ENCODE data around the gene EHMT1.

Gene EHMT1

DNA sequence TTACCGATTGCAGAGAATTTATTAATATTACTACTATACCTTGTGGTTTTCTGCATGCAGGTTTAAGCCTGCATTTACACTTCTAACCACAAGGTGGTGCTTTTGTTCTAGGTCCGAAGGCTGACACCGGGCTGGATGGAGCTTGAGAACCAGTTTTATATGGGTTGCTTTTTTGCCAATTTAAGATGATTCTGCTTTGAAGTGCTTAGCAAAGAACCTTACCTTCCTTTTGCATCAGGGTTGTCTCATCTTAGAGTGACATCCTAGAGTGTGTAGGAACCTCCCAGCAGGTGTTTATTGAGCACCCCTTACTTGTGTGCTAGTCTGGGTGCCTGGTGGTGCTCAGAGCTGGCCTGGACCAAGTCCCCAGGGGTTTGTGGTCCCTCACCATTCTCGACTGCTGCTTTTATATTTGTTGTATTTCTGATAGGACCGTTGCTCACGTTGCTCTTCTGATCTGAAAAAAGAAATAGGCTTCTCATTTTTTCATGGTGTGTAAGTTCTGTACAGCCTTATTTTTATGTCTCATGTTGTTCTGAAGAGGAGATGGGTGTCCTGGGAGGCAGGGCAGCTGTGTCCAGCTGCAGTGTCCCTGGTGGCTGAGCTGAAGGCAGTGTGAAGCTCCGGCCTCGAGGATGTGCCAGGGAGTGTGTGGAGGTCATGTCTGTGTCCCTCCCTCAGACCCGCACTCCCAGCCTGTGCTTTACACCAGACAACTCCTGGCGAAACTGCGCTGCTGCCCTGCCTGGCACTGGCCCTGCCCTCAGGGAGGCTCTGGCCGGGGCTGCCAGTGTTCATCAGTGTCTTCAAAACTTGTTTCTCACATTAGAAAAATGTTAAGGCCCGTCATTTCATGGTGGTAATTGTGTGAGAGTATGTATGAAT is 54.3 kb downstream of the EHMT1 start:
- peak; percentile 9 to 34 for DNase-seq (ENCODE audit: low read depth in 2 of 2)

DNA sequence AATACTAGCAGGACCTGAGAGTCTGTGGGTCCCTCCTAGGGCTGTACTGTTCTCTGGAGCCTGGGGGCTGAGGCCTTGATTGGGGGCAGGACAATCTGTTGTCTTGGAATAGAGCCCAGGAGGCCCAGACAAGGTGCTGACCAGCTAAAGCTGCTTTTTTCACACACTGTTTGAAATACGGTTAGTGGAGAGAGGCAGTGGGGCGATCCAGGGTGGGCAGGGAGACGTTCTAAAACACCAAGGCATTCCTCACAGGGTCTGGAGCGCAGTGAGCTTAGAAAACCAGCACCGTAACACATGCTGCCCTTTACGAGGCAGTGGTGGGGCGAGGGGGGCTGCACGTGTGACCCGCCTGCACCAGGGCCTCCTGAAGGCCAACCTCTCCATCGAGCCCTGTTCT is 55.1 kb downstream of the EHMT1 start:
- no peak for DNase-seq (ENCODE audit: low read depth in 2 of 2)

DNA sequence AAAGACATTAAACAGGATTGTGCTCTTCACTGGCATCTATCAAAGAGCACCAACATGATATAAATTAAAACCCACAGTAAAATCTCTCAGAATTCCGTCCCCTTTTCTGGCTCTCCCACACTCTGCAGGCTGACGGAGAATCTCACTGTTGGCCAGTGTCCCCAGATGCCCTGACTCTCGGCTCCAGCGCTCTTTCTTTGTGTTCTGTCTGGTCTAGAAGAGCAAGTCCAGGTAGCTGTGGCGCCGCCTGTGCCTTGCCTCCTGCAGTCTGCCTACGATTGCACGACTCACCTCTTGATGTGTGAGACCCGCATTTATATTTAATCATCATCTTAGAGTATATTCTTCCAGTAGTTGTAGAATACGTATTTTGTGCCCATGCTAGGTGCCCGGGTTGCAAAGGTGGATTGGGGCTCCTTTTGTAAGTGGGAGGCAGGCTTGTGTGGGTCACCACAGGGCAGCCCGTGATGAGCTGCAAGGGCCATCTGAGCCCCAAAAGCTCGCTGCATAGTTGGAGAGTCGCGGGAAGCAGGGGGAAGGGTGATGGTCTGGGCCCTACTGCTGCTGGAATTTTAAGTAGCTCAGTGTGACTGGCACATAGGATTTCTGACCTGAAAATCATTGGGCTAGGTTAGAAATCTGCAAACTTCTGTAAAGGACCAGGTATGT is 55.6 kb downstream of the EHMT1 start:
- DNase-seq (ENCODE audit: low read depth in 2 of 2): no peak

DNA sequence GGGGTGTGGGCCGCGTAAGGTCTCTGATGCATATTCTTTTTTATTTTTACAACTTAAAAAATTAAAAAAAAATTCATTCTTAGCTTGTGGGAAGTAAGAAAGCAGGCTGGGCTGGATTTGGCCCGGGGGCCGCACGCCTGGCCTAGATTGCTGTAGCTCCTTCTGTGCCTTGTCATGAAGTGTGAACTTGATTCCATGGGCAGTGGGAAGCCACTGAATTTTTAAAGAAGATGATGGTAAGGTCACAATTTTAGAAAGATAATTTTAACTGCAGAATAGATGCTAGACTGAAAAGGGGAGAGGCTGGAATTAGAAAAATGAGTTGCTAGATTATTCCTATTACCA is 56.1 kb downstream of the EHMT1 start:
- DNase-seq (ENCODE audit: low read depth in 2 of 2): no peak

DNA sequence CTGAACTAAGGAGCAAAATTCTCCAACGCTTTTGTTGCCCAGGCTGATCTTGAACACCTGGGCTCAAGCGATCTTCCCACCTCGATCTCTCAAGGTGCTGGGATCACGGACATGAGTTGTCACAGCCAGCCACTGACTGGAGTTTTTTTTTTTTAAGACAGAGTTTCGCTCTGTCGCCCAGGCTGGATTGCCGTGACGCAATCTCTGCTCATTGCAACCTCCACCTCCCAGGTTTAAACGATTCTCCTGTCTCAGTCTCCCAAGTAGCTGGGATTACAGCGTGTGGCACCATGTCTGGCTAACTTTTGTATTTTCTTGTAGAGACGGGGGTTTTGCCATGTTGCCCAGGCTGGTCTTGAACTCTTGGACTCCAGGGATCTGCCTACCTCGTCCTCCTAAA is 58.2 kb downstream of the EHMT1 start:
- no peak for DNase-seq (ENCODE audit: low read depth in 2 of 2)

DNA sequence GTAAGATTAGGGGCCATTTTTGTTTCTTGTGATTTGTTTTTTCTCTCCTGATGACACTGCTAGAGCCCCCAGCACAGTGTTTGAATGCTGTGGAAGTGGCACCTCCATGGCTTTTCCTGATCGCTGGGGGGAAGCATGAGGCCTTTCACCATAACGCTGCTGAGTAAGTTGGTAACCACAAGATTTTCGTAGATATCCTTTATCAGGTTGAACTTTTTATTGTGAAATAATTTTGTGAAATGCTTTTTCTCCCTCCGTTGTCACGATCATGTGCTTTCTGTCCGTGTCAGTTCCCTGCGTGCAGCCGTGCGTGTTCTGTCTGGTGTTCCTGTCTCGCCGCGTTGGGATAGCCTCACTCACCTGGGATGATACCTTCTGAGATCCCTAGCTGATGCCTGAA is 59.4 kb downstream of the EHMT1 start:
- no peak for DNase-seq (ENCODE audit: low read depth in 2 of 2)

DNA sequence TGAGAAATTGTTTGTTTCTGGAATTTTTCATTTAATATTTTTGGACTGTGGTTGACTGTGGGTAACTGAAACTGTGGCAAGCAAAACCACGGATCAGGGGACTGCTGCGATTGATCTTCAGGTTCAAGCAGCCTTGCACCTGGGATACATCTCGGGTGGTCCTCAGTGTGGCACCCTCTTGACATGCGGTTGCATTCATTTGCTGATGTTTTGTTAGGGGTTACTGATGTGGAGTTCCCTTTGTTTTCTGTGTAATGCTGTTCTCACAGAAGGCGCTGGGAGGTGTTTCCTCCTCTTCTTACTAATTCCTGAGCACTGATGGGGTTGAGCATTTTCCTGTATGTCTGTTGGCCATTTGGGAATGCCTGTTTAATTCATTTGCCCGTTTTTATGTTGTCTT is 60.4 kb downstream of the EHMT1 start:
- no peak for DNase-seq (ENCODE audit: low read depth in 2 of 2)

DNA sequence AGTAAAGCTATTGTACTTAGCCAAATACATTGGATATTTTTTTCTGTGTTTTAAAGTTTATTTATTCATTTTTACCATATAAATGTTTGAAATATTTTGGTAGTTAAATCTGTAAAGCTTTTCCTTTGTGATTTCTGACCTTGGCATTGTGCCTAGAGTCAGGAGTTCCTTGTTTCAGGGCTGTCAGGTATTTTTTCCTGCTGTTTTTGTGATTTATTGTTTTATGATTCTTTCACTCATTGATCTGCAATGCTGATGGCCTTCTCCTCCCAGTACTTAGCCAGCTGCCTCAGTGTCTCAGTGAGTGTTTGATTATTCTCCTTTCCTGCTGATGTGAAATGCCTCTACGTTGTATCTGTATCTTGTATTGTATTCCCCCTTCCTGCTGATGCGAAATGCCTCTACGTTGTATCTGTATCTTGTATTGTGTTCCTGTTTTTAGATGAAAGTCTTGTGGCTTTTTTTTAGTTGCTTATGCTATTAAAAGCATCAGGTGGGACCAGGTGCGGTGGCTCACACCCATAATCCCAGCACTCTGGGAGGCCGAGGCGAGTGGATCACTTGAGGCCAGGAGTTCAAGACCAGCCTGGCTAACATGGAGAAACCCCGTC is 61.0 kb downstream of the EHMT1 start:
- no peak for DNase-seq (ENCODE audit: low read depth in 2 of 2)

DNA sequence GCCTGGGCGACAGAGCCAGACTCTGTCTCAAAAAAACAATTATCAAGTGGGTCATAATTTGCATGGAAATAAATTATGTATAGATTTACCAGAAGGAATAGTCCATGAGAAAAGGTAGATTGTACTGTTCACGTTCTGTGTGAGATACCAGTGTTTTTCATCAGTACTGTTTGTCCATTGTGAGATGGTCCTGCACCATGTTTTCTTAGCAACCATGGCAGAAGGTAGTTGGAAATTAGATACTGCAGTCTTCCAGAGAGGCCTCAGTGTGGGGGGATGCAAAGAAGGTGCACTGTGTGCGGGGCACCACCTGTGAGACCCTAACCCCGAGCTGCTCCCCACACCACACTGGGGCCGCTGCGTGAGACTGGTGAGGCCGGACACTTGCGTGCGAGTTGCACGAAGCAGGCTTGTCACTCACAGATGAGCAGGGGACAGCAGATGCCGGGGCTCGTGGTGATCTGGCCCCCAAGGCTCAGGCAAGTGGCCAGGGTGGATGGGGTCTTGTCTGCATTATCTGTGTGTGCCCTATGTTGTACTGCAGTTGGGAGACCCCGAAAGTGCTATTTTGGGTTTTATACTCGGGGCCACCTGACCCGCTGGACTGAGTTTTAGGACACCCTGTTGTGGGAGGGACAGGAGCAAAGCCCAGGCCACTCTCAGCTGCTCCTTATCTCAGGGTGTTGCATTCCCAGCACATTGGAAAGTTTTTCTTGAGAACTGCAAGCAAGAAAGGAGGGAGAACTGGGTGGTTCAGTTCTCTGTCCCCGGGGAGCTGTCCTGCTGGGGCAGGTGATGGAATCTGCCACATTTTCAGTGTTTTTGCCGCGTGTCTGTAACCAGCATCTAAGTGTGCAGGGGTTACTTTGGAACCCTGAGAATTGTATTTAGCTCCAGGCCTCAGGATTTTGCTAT is 61.9 kb downstream of the EHMT1 start:
- DNase-seq (ENCODE audit: low read depth in 2 of 2): no peak

DNA sequence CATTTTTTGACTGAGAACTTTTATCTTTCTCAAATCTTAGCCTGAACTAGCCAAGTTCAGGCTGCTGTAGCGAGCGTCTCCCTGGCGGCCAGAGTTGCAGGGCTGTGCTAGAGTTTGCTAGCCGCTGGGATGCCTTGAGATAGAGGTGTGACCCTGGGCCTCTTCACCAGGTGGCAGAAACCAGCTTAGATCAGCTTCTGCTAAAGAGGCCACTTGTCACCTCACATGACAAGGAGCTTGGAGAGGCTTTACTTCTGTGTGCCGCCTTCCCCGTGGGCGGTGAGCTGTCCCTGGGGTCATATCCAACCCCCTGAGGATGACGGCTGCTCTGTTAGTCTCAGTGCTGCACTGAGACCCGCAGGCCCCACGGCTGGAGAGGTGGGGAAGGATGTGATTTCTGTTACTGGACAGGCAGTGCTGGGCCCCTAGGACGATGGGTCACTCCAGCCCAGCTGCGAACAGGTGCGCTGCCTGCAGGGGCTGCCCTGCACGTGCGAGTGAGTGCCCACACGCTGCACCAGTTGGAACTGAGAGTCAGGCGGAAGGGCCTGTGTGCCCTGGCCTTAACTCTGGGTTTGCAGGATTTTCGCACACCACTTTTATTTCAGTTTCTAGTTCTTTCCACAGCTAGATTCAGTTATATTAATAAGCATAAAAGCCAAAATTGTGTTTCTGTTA is 63.8 kb downstream of the EHMT1 start:
- no peak for DNase-seq (ENCODE audit: low read depth in 2 of 2)

DNA sequence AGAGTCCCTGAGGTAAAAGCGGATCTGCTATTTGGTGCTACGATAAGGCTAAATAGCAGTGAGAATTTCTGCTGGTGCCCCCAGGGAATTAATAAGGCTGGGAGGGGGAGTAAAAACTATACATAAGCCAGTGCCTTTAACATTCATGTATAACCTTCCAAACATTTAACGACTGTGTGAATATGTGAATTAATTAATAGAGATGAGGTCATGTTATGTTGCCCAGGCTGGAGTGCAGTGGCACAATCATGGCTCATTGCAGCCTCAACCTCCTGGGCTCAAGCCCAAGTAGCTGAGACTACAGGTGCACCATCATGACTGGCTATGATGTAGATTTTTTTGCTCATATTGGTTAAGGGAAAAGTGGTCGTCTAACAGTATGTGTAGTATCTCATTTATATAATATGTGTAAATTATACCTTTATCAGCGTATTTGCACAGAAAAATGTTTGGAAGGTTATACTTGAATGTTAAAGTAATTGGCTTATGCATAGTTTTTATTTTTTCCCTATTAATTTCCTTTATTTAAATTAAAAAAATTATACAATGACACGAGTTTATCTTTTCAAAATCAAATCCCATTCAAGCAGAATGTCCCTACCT is 64.6 kb downstream of the EHMT1 start:
- no peak for DNase-seq (ENCODE audit: low read depth in 2 of 2)

DNA sequence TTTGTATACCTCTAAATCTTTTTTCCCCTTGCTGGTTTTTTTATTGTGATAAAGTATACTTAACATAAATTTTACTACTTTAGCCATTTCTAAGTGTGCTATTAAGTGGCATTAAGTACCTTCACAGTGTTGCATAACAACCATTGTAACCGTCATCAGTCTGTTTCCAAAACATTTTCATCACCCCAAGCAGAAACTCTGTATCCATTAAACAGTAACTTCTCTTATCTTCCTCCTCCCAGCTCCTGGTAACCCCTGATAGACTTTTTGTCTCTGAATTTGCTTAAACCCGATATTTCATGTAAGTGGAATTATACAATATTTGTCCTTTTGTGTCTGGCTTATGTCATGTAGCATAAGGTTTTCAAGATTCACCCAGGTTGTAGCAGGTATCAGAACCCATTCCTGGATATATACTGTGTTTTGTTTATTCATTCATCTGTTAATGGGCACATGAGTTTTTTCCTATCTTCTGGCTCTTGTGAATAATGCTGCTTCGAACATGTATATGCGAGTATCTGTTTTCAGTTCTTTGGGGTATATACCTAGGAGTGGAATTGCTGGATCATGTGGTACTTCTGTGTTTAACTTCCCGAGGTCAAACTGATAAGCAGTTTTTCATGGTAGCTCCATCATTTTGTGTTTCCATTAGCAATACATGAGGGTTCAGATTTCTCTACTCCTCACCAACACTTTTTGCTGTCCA is 66.4 kb downstream of the EHMT1 start:
- no peak for DNase-seq (ENCODE audit: low read depth in 2 of 2)

DNA sequence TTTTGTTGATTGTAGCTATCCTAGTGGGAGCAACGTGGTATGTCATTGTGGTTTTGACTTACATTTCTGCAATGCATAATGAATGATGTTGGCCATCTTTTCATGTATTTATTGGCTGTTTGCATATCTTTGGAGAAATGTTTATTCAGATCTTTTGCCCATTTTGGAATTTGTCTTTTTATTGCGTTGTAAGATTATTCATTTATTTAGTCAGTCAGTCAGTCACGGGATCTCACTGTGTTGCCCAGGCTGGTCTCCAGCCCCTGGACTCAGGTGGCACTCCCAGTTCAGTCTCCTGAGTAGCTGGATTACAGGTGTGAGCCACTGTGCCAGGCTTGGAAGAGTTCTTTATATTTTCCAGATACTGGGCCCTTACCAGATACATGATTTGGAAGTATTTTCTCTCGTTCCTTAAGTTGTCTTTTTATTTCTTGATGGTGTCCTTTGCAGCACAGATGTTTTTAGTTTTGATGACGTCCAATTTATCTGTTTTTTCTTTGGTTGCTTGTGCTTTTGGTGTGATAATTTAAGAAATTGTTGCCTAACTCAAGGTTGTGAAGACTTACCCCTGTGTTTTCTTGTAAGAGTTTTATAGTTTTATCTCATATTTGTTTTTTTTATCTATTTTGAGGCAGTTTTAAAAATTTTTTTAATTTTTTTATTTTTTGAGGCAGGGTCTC is 67.1 kb downstream of the EHMT1 start:
- no peak for DNase-seq (ENCODE audit: low read depth in 2 of 2)

DNA sequence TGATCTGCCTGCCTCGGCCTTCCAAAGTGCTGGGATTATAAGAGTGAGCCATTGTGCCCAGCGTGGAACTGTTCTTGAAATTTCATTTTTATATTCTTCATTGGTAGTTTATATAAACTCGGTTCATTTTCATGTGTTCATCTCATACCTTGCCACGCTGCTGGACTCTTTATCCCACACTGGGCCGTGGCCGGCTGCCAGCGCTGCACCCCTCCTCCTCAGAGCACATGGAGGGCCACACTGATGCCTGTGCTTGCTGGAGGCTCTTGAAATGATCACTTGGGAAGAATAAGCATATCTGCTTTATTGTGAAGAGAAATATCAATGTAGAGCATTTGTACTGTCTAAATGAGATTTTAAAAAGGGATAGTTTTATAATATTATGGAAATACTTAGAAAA is 69.5 kb downstream of the EHMT1 start:
- no peak for DNase-seq (ENCODE audit: low read depth in 2 of 2)

DNA sequence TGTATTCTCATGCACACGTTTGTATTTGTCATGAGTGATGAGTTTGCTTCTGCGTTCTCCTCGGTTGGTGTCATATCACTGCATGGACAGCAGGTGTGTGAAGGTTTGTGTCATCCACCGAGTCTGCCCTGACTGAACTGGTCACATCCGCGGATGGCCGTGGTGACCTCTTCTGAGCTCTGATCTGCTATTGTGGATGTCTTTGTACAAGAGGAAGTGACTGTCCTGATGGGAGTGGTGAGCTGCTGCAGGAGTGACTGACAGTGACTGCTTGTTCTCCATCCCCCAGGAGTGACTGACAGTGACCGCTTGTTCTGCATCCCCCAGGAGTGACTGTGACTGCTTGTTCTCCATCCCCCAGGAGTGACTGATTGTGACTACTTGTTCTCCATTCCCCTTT is 69.9 kb downstream of the EHMT1 start:
- DNase-seq (ENCODE audit: low read depth in 2 of 2): no peak

DNA sequence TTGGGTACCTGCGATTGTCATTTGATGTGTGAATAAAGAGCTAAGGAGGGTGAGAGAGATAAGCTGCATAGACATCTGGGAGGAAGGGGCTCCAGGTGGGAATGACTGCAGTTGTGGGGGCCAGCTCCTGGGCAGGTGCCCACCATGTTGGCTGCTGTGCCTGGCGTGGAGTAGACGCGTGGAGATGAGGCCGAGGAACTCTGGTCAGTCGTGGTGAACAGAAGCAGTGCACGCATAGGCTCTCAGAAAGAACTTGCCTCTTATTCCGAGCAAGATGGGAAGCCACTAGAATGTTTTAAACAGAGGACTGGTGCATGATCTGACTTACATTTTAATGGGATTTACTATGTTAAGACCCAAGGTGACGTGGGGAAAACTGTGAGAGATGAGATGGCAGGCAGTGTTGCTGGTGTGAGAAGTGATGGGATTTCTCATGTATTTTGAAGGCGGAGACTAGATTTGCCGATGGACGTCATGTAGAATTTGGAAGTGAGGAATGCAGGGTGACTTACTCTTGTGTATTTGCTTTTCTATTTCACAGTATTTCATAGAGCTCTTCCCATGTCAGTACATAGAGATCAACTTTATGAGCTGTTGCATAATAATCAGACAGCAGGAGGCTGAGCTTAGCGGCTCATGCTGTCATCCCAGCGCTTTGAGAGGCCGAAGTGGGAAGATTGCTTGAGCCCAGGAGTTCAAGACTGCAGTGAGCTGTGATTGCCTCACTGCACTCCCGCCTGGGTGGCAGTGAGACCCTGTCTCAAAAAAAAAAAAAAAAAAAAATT is 71.1 kb downstream of the EHMT1 start:
- DNase-seq (ENCODE audit: low read depth in 2 of 2): no peak

DNA sequence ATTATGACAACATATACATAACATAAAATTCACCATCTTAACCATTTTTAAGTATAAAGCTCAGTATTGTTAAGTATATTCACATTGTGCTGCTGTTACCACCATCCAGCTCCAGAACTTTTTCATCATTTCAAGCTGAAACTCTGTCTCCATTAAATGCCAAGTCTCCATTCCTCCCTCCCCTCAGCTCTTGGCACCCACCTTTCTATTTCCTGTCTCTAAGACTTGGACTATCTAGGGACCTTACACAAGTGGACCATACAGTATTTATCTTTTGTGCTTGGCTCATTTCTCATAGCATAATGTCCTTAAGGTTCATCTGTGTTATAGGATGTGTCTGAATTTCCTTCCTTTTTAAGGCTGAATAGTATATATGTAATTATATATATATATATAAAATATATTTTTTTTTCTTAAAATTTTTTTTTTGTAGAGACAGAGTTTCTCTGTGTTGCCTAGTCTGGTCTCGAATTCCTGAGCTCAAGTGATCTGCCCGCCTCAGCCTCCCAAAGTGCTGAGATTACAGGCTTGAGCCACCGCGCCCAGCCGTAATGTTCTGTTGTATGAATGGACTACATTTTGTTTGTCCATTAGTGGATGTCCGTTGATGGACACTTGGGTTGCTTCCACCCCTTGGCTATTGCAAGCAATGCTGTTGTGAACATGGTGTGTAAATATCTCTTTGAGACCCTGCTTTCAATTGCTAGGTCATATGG is 72.3 kb downstream of the EHMT1 start:
- DNase-seq (ENCODE audit: low read depth in 2 of 2): no peak

DNA sequence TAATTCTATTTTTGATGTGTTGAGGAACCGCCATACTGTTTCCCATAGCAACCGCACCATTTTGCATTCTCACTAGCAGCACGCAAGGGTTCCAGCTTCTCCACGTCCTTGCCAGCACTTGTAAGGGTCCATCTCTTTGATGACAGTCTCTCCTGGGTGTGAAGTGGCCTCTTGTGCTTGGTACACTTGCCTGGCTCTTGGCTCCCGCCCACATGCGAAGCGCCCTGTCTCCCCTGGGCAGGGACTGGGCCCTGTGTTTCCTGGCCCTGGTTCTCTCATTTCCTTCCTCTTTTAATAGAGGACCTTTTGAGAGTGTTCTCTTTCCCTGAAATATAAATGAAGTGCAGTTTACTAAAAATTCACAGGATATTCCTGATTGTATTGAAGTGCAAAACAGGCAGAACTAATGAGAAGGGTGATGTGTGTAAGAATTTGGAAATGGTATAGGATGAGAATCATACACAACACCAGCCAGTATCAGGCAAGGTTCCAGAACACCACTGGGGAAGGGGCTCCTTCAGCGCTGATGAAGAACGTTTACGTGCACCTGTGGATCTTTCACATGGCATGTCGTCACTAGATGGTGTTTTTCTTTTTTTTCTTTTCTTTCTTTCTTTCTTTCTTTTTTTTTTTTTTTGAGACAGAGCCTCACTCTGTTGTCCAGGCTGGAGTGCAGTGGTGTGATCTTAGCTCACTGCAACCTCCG is 73.0 kb downstream of the EHMT1 start:
- DNase-seq (ENCODE audit: low read depth in 2 of 2): no peak

All from stimulated activated CD4-positive, alpha-beta T cell treated with anti-CD3 and anti-CD28 coated beads, Interleukin-1b, Interleukin-23, amount 100 ng/mL, for 4 hours (primary cell).